PC-3 (cell line): ENCODE data around the gene SSUH2. TPM values are rescaled to one million over a fixed set of nuclear protein-coding genes. Genes with fewer than 3 reads are reported as not detected.

Source experiments
- ATAC-seq: fragments of 200-7000 bp; cut with Tn5 transposase; 2 replicates; pipeline ENCODE4 v1.9.1; 2020; ENCODE audit warnings: mild to moderate bottlenecking, moderate library complexity
- BruUV-seq: library from RNA; stranded (reverse); fragments of 400-500 nt; replicated peaks from 2 replicates; lab custom pipeline; 2021; lab: Mats Ljungman, UMichigan
- CTCF ChIA-PET: fragments of 300-600 bp; sonication (Branson Sonifier 250); formaldehyde crosslinking; loops from one replicate; lab custom pipeline; 2022; ENCODE audit warnings: antibody characterized with exemption; lab: Charles Lee
- POLR2A ChIA-PET: fragments of 300-600 bp; sonication (Branson Sonifier 250); formaldehyde crosslinking; loops from one replicate; lab custom pipeline; 2022; ENCODE audit warnings: antibody characterized with exemption; ENCODE audit not compliant: unreplicated experiment; lab: Charles Lee
- DNase-seq: peaks from one replicate; pipeline ENCODE4 v3.0.0-alpha.2; 2015
- H2AFZ ChIP-seq: fragments of 300-600 bp; sonication (generic); 2 replicates; pipeline ENCODE4 v1.6.0; 2016; ENCODE audit warnings: antibody characterized with exemption, low read length
- H3F3A ChIP-seq: fragments of 300-600 bp; sonication (generic); one replicate; pipeline ENCODE4 v1.6.0; 2017; ENCODE audit warnings: antibody characterized with exemption, low read length, control low read depth, mild to moderate bottlenecking; ENCODE audit not compliant: unreplicated experiment
- H3K27ac ChIP-seq: fragments of 300-600 bp; sonication (generic); 2 replicates; pipeline ENCODE4 v1.5.1; 2016; ENCODE audit warnings: mild to moderate bottlenecking, low read length
- H3K27me3 ChIP-seq: fragments of 300-600 bp; sonication (generic); 2 replicates; pipeline ENCODE4 v1.6.1; 2016; ENCODE audit warnings: low read length, mixed read lengths
- H3K36me3 ChIP-seq: fragments of 300-600 bp; sonication (generic); 2 replicates; pipeline ENCODE4 v1.6.1; 2016; ENCODE audit warnings: low read depth, mixed run types, low read length, mixed read lengths
- H3K4me1 ChIP-seq: fragments of 300-600 bp; sonication (generic); 2 replicates; pipeline ENCODE4 v1.5.1; 2016; ENCODE audit warnings: low read length; ENCODE audit not compliant: insufficient read depth
- H3K4me2 ChIP-seq: fragments of 300-600 bp; sonication (generic); 2 replicates; pipeline ENCODE4 v1.6.0; 2016; ENCODE audit warnings: low read length
- H3K4me3 ChIP-seq: fragments of 300-600 bp; sonication (generic); 2 replicates; pipeline ENCODE4 v1.5.1; 2016; ENCODE audit warnings: mild to moderate bottlenecking, low read length, mixed read lengths
- H3K79me2 ChIP-seq: fragments of 300-600 bp; sonication (generic); 2 replicates; pipeline ENCODE4 v1.6.1; 2017; ENCODE audit warnings: low read length, mixed read lengths
- H3K9ac ChIP-seq: fragments of 300-600 bp; sonication (generic); 2 replicates; pipeline ENCODE4 v1.6.0; 2016; ENCODE audit warnings: mild to moderate bottlenecking, low read length
- H3K9me2 ChIP-seq: fragments of 300-600 bp; sonication (generic); replicated peaks from 2 replicates; pipeline ENCODE4 v1.6.1; 2016; ENCODE audit warnings: mixed run types, low read length, mixed read lengths
- H3K9me3 ChIP-seq: fragments of 300-600 bp; sonication (generic); 2 replicates; pipeline ENCODE4 v1.6.1; 2016; ENCODE audit warnings: low read length, mixed read lengths
- H4K20me1 ChIP-seq: fragments of 300-600 bp; sonication (generic); 2 replicates; pipeline ENCODE4 v1.6.1; 2016; ENCODE audit warnings: low read length, mixed read lengths
- CTCF ChIP-seq: fragments of 300-600 bp; sonication (generic); conservative IDR thresholded peaks from 2 replicates; pipeline ENCODE4 v1.5.1; 2017; ENCODE audit warnings: antibody characterized with exemption, low read depth, mild to moderate bottlenecking, low read length
- EZH2 ChIP-seq: fragments of 300-600 bp; sonication (generic); IDR thresholded peaks from one replicate; pipeline ENCODE4 v1.6.1; 2017; ENCODE audit warnings: antibody characterized with exemption, mild to moderate bottlenecking, low read length; ENCODE audit not compliant: unreplicated experiment
- EZH2phosphoT487 ChIP-seq: fragments of 300-600 bp; sonication (generic); IDR thresholded peaks from 2 replicates; pipeline ENCODE4 v1.6.1; 2018; ENCODE audit warnings: mild to moderate bottlenecking, antibody characterized with exemption, low read length, borderline replicate concordance
- intact Hi-C: fragments of 100-400 bp; cut with micrococcal nuclease; formaldehyde crosslinking; loops from 2 replicates; pipeline ENCODE4 v1.9.0; 2023
- total RNA-seq: library from RNA; depleted of rRNA; stranded (reverse); fragments of >200 nt; gene quantifications from 2 replicates; pipeline ENCODE4 v1.2.3, GENCODE V29; 2014

SSUH2 gene
- total RNA-seq, 1 experiment from 2014 or later = 0.44 TPM

DNA sequence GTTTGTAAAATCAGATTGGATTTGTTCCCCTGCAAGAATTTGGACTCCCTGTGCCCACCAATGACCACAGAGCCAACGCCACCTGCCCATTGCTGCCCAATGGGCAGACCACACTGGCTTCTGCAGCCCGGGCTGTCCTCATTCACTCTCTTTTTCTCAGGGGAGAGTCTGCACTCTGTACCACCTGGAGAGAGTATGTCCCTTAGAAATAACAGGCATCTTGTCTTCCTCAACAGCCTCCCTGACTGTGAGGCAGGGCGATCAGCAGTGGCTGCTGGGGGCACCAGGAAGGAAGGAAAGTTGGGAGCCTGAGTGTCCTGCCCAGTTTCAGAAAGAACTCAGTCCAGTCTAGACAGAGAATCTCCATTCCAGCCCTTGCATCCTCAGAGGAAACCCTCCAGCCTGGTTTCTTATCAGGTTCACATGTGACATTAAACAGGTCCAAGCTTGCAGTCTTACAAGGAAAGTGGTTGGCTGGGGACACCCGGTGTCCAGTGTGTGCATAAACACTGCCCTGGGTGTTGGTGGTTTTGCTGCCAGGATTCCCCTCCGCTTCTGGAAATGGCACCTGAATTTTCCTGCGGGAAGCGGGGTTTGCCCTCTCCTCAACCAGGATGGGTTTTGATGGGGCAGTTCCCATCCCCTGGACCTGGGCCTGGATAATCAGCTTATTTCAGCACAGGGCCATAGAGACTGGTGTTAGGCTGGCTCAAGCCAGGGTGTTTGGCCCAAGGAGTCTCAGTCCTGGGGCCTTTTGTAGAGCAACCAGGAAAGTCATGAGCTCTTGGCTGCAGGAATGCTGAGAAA is 37.2 kb downstream of the SSUH2 start:
- intact Hi-C loops = loop anchor here (1.0 to 5.0 kb wide), 4 partner anchors 106 to 185 kb away; partner anchors contain the start of gene LMCD1
- ChIA-PET POLR2A (no interaction called here), CTCF (interaction anchor here (0.6 to 1.3 kb wide), 4 partner anchors 72 to 184 kb away, joined by 3 to 11 read pairs (median 4); no protein-coding TSS in a partner anchor)
- Histone ChIP-seq H3F3A (no peaks in the 10 kb centered on the region), H2AFZ (0 out of 2 replicates have a peak overlapping the region, but pooled peaks have one; percentile 14), H4K20me1 (no peaks in the 10 kb centered on the region), H3K79me2 (no peaks in the 10 kb centered on the region), H3K36me3 (no peaks in the 10 kb centered on the region), H3K4me1 (0 out of 2 replicates have a peak, but pooled peaks cover 6% of the 10 kb centered on the region), H3K4me3 (no peak overlapping the region), H3K4me2 (no peak overlapping the region), H3K9me3 (no peaks in the 10 kb centered on the region), H3K9me2 (no peaks in the 10 kb centered on the region), H3K27ac (no peak overlapping the region), H3K9ac (no peak overlapping the region), H3K27me3 (no peaks in the 10 kb centered on the region)
- no TSS peak for BruUV-seq
- DNase-seq = peak; percentile 74
- TF ChIP-seq CTCF (peak; percentile 80), EZH2 (no peak)
- peak; percentile 95 for ATAC-seq

GRCh38 chr3:8606701-8607231 is 37.8 kb downstream of the SSUH2 start:
- no peak overlapping the region for H2AFZ ChIP-seq
- no peaks in the 10 kb centered on the region for H3K9me3 ChIP-seq
- H4K20me1 ChIP-seq = no peaks in the 10 kb centered on the region
- H3K27me3 ChIP-seq = no peaks in the 10 kb centered on the region
- H3K4me1 ChIP-seq = 0 out of 2 replicates have a peak, but pooled peaks cover 6% of the 10 kb centered on the region
- no peaks in the 10 kb centered on the region for H3K79me2 ChIP-seq
- DNase-seq (no peak), ATAC-seq (no peak)
- no peaks in the 10 kb centered on the region for H3K9me2 ChIP-seq
- no peak overlapping the region for H3K9ac ChIP-seq
- H3F3A ChIP-seq = no peaks in the 10 kb centered on the region
- H3K36me3 ChIP-seq = no peaks in the 10 kb centered on the region
- intact Hi-C loops = loop anchor here (1.0 to 5.0 kb wide), 4 partner anchors 105 to 184 kb away; partner anchors contain the start of gene LMCD1
- H3K4me2 ChIP-seq = no peak overlapping the region
- no peak overlapping the region for H3K27ac ChIP-seq
- POLR2A ChIA-PET = no interaction called here
- BruUV-seq = no TSS peak
- H3K4me3 ChIP-seq = no peak overlapping the region
- CTCF ChIA-PET = interaction anchor here (1.1 to 1.3 kb wide), 3 partner anchors 162 to 183 kb away, joined by 3 to 11 read pairs (median 3); no protein-coding TSS in a partner anchor
- TF ChIP-seq CTCF (no peak), EZH2 (no peak), EZH2phosphoT487 (no peak)
